Type B pancreatic cell (in vitro differentiated cells): ENCODE data around the gene STUM. TPM values are rescaled to one million over a fixed set of nuclear protein-coding genes. Genes with fewer than 3 reads are reported as not detected.

Source experiments
- DNase-seq: peaks from one replicate; pipeline ENCODE4 v3.0.0; 2021; ENCODE audit warnings: mixed read lengths; ENCODE audit not compliant: unreplicated experiment; ENCODE audit errors: extremely low spot score
- H3K27ac Mint-ChIP-seq: 2 replicates; pipeline ENCODE4 v1.8.0; 2021; ENCODE audit warnings: mild to moderate bottlenecking, mixed read lengths
- H3K27me3 Mint-ChIP-seq: 2 replicates; pipeline ENCODE4 v1.8.0; 2021; ENCODE audit warnings: mixed read lengths
- H3K36me3 Mint-ChIP-seq: 2 replicates; pipeline ENCODE4 v1.8.0; 2021; ENCODE audit warnings: mixed read lengths
- H3K4me1 Mint-ChIP-seq: one replicate; pipeline ENCODE4 v1.8.0; 2021; ENCODE audit warnings: mixed read lengths; ENCODE audit not compliant: unreplicated experiment
- H3K4me3 Mint-ChIP-seq: 2 replicates; pipeline ENCODE4 v1.8.0; 2021; ENCODE audit warnings: mild to moderate bottlenecking, mixed read lengths
- H3K9me3 Mint-ChIP-seq: 2 replicates; pipeline ENCODE4 v1.8.0; 2021; ENCODE audit warnings: mixed read lengths
- CTCF ChIP-seq: fragments of 200-600 bp; sonication (generic); conservative IDR thresholded peaks from 2 replicates; pipeline ENCODE4 v1.5.0; 2021; ENCODE audit warnings: antibody characterized with exemption, mild to moderate bottlenecking
- total RNA-seq: library from RNA; stranded (reverse); gene quantifications from 2 replicates; pipeline ENCODE4 v1.2.1, GENCODE V29; 2021; ENCODE audit warnings: low replicate concordance

STUM gene
- total RNA-seq, 1 donor from 2014 or later = 2.8 TPM

DNA sequence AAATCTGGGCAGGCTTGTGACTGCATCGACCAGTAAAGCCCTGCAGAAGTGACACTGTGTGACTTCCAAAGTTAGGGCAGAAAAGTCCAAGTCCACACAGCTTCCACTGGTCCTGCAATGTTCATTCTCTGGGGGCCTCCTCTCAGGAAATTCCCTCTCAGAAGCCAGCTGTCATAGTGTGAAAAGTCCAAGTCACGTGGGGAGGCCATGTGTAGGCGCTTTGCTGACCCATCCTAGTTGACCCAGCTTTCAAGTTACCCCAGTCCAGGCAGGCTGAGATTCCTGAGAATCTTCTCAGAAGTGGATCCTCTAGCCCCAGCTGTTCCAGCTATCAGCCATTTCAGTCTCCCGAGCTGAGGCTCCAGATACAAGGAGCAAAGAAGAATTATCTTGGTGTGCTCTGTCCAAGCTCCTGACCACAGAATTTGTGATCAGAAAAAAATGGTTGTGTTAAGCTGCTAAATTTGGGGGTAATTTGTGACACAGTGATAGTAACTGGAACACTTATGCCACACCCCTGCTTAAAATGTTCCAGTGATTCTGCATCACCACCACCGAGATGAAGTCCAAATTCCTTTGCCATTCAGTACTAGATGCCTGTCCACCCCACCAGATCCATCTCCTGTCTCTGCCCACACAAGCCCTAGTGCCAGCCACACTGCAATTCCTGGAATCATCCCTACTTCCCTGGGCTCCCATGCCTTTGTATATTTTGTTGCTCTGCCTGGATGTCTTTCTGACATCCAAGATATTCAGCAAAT, 2.5 kb upstream of the STUM start:
- no peaks in the 10 kb centered on the region for H3K9me3 Mint-ChIP-seq
- peaks cover 13% of the 10 kb centered on the region for H3K4me1 Mint-ChIP-seq
- TF ChIP-seq CTCF = no peak
- H3K36me3 Mint-ChIP-seq = no peaks in the 10 kb centered on the region
- H3K27ac Mint-ChIP-seq = no peak overlapping the region
- no peak overlapping the region for H3K4me3 Mint-ChIP-seq
- no peak for DNase-seq
- peaks cover 43% of the 10 kb centered on the region for H3K27me3 Mint-ChIP-seq

DNA sequence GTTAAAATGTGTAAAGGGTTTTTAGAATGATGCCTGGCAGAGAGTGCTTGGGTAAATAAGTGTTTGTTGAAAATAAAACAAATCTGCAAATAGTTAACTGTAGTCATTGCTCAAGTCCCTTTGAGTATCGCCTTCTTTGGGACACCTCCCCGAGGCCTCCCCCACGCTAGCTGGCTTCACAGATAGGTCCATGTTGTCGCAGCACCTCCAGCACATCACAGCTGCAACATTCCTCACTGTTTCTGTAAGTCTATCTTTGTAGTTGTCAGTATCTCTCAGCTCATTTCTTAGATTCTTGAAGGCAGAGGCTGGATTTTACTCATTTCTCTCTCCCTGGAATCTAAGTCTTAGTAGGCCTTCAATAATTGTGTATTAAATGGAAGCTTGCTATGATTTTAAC, 1.6 kb upstream of the STUM start:
- TF ChIP-seq CTCF = no peak
- no peaks in the 10 kb centered on the region for H3K9me3 Mint-ChIP-seq
- H3K27ac Mint-ChIP-seq = no peak overlapping the region
- H3K36me3 Mint-ChIP-seq = no peaks in the 10 kb centered on the region
- no peak overlapping the region for H3K4me3 Mint-ChIP-seq
- peaks cover 13% of the 10 kb centered on the region for H3K4me1 Mint-ChIP-seq
- no peak for DNase-seq
- H3K27me3 Mint-ChIP-seq = peaks cover 52% of the 10 kb centered on the region

DNA sequence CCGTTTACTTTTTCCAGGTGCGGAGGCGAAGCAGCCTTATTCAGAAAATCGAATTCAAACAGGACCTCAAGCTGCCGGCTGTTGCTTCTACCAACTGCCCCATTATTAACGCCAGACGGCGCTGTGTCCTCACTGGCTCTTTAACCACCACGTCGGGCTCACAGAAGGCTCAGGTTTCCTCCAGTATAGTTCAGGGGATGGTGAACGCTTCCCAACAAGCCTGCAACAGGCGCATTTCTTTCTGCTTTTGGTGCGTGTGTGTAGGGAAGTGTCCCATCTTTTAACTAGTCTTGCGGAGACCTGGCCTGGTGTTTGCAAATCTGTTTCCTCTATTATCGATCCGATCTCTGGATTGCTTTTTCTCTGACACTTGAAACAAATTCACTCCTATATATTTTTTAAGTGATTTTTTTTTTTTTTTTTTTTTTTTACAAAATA, 791 bp upstream of the STUM start:
- peak; percentile 89 for TF ChIP-seq CTCF
- Mint-ChIP-seq H3K9me3 (no peaks in the 10 kb centered on the region), H3K36me3 (no peaks in the 10 kb centered on the region), H3K4me3 (peak overlapping the region; percentile 64), H3K27me3 (peaks cover 59% of the 10 kb centered on the region), H3K27ac (no peak overlapping the region), H3K4me1 (peaks cover 10% of the 10 kb centered on the region)
- peak; percentile 85 for DNase-seq

GRCh38 chr1:226549094-226549936, 751 bp downstream of the STUM start:
- TF ChIP-seq CTCF = peak; percentile 45
- H3K27ac Mint-ChIP-seq = no peak overlapping the region
- DNase-seq = no peak
- H3K4me3 Mint-ChIP-seq = peak overlapping the region; percentile 85
- H3K36me3 Mint-ChIP-seq = no peaks in the 10 kb centered on the region
- H3K27me3 Mint-ChIP-seq = peaks cover 73% of the 10 kb centered on the region
- H3K4me1 Mint-ChIP-seq = peaks cover 13% of the 10 kb centered on the region
- H3K9me3 Mint-ChIP-seq = no peaks in the 10 kb centered on the region

- Mint-ChIP-seq H3K27ac (peak overlapping the region; percentile 44), H3K36me3 (no peaks in the 10 kb centered on the region), H3K4me1 (peaks cover 13% of the 10 kb centered on the region), H3K27me3 (peaks cover 78% of the 10 kb centered on the region), H3K9me3 (no peaks in the 10 kb centered on the region), H3K4me3 (peak overlapping the region; percentile 85)
- TF ChIP-seq CTCF = peak; percentile 29
- no peak for DNase-seq
Observed at GRCh38 chr1:226549937-226550671, 1.5 kb downstream of the STUM start.
